GM21786 (cell line): ENCODE measurements around the gene POLR2C.
A peak's percentile ranks its signal among the peaks of the same experiment; 100 is the strongest.
"Not testable (repeated sequence)": the region's sequence is repeated elsewhere in the genome, so short reads cannot be mapped to it uniquely, and the experiment has no call there.

Experiments used
- ATAC-seq: cut with Tn5 transposase; IDR thresholded peaks from one replicate; pipeline ENCODE4 v1.9.1; 2021; ENCODE audit not compliant: unreplicated experiment

POLR2C gene

GRCh38 chr16:57478396-57479204 lies 16.1 kb downstream of the POLR2C start:
- no peak for ATAC-seq

- no peak for ATAC-seq
Observed at GRCh38 chr16:57479205-57479975, 16.9 kb downstream of the POLR2C start.

- ATAC-seq: no peak
Observed at GRCh38 chr16:57479976-57480753, 17.7 kb downstream of the POLR2C start.

- no peak for ATAC-seq
Observed at GRCh38 chr16:57480754-57481230, 18.3 kb downstream of the POLR2C start.

GRCh38 chr16:57481421-57481820 lies 18.9 kb downstream of the POLR2C start:
- ATAC-seq: no peak

GRCh38 chr16:57482845-57483545 lies 20.5 kb downstream of the POLR2C start:
- ATAC-seq: no peak

GRCh38 chr16:57483725-57484514 lies 21.4 kb downstream of the POLR2C start:
- ATAC-seq: no peak

- no peak for ATAC-seq
Observed at GRCh38 chr16:57484515-57485005, 22.1 kb downstream of the POLR2C start.

- no peak for ATAC-seq
Observed at GRCh38 chr16:57485091-57485915, 22.8 kb downstream of the POLR2C start.

- peak; percentile 84 for ATAC-seq
Observed at GRCh38 chr16:57485916-57486857, 23.7 kb downstream of the POLR2C start, which contains the start of gene DOK4. Gene DOK4, minus strand, starts transcription at chr16:57486493. Its CDS starts 6,986 bp downstream, at chr16:57479507.

- no peak for ATAC-seq
Observed at GRCh38 chr16:57486858-57487834, 24.7 kb downstream of the POLR2C start.

- no peak for ATAC-seq
Observed at GRCh38 chr16:57489229-57489628, 26.8 kb downstream of the POLR2C start.

- no peak for ATAC-seq
Observed at GRCh38 chr16:57493767-57494166, 31.3 kb downstream of the POLR2C start.

GRCh38 chr16:57497121-57497520 lies 34.6 kb downstream of the POLR2C start:
- ATAC-seq: no peak

GRCh38 chr16:57498031-57498430 lies 35.6 kb downstream of the POLR2C start:
- ATAC-seq: no peak

- not testable (repeated sequence) for ATAC-seq
Observed at GRCh38 chr16:57499941-57500340, 37.5 kb downstream of the POLR2C start.
